Measurements from ENCODE around the gene TACR2.

DNA sequence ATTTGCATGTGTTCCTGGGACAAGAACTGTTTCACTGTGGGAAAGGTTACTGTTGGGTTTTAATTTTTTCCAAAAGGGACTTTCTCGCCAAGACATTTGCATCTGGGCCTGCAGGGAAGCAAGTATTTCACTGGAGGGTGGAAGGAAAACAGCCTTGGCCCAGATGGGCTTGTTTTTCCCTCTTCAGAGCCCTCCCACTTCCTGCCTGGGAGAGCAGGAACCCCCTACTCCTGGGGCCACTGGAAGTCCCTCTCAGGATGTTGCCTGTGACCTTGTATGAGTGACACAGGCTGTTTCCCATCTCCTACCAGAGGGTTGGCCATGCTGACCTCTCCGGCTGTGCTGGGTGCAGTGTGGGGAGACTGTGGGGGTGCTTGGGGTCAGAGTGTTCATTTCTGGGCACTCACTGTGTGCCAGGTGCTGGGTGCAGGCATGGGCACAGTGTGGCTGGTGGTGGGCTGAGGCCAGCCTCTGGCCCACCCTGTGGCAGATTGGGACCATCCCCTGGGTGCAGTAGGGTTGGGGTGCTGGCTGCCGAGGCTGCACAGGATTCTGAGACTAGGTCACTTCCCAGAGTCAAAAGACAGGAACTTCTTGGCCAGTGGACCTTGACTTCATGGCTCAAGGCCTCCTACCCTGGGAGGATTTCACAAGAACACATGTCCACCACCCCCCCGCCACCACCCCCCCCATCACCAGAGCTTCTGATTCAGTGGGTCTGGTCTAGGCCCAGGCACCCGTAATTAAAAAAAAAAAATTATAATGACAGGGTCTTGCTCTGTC, 44.7 kb upstream of the TACR2 start:
- no peak for TF ChIP-seq EP300 (IDR thresholded peaks at IDR 0.05)
- no peak for TF ChIP-seq POLR2AphosphoS5 (IDR thresholded peaks at IDR 0.05)
